Inflammatory macrophage treated with lipopolysaccharide for 1 hour (primary cell): ENCODE data around the gene TP73.
"Not testable (repeated sequence)": the region's sequence is repeated elsewhere in the genome, so short reads cannot be mapped to it uniquely, and the experiment has no call there.

Source experiments
- DNase-seq, 2 donors: peaks; one replicate each; pipeline ENCODE4 v3.0.0-alpha.2; 2020 to 2022

Gene TP73

GRCh38 chr1:3746830-3747521 lies 94.7 kb downstream of the TP73 start:
- DNase-seq, result peak; percentile 37 to 55

GRCh38 chr1:3747522-3747848 lies 95.2 kb downstream of the TP73 start:
- DNase-seq, result no peak

- DNase-seq, result no peak
Observed at GRCh38 chr1:3747903-3748302, 95.6 kb downstream of the TP73 start.

GRCh38 chr1:3748316-3748900 lies 96.1 kb downstream of the TP73 start:
- DNase-seq, result not testable (repeated sequence)

GRCh38 chr1:3749512-3749911 lies 97.2 kb downstream of the TP73 start:
- no peak for DNase-seq

- DNase-seq, result no peak
Observed at GRCh38 chr1:3750741-3751140, 98.4 kb downstream of the TP73 start.

GRCh38 chr1:3752400-3752945 lies 100.2 kb downstream of the TP73 start, which contains the start of gene CCDC27:
Gene CCDC27, plus strand, starts transcription at chr1:3752450. Its CDS starts 32 bp downstream, at chr1:3752482.
- DNase-seq, result no peak

GRCh38 chr1:3753656-3754454 lies 101.5 kb downstream of the TP73 start:
- no peak for DNase-seq

- DNase-seq, result no peak
Observed at GRCh38 chr1:3756394-3756793, 104.1 kb downstream of the TP73 start.

- no peak for DNase-seq
Observed at GRCh38 chr1:3759164-3759563, 106.8 kb downstream of the TP73 start.

GRCh38 chr1:3759796-3760195 lies 107.5 kb downstream of the TP73 start:
- DNase-seq, result no peak

GRCh38 chr1:3761296-3762010 lies 109.1 kb downstream of the TP73 start:
- DNase-seq, result no peak

GRCh38 chr1:3762151-3762872 lies 110.0 kb downstream of the TP73 start:
- no peak for DNase-seq

GRCh38 chr1:3762873-3763228 lies 110.5 kb downstream of the TP73 start:
- DNase-seq, result no peak

- DNase-seq, result no peak
Observed at GRCh38 chr1:3763351-3764125, 111.2 kb downstream of the TP73 start.

GRCh38 chr1:3767328-3767925 lies 115.1 kb downstream of the TP73 start:
- no peak for DNase-seq

GRCh38 chr1:3768811-3769390 lies 116.6 kb downstream of the TP73 start:
- DNase-seq, result no peak

- DNase-seq, result no peak
Observed at GRCh38 chr1:3770047-3770765, 117.9 kb downstream of the TP73 start.

- DNase-seq, result no peak
Observed at GRCh38 chr1:3771108-3772026, 119.1 kb downstream of the TP73 start.
